ENCODE measurements around the gene MFSD6L. TPM values are rescaled to one million over a fixed set of nuclear protein-coding genes. Genes with fewer than 3 reads are reported as not detected.

MFSD6L gene
- total RNA-seq, 6 donors from 2014 or later = 0.61 to 3.0 (median 2.0) TPM; not detected in 1

- Histone ChIP-seq H3K4me1 (no peaks in the 10 kb centered on the region), H3K27ac (no peak overlapping the region), H3K36me3 (no peaks in the 10 kb centered on the region), H3K9me3 (peaks cover 0 to 6% (median 0%) of the 10 kb centered on the region in 4 donors), H3K4me3 (no peak overlapping the region), H3K27me3 (no peaks in the 10 kb centered on the region)
- peak in 1 of 2 donors; percentile 30 for DNase-seq
- 73 to 78% methylated on average over 15 to 19 of the region's 19 CpGs for WGBS, 2 donors
- no peak for ATAC-seq (ENCODE audit: low FRiP score in 2 of 2)
- TF ChIP-seq EP300 (IDR thresholded peaks at IDR 0.05) (no peak), CTCF (IDR thresholded peaks at IDR 0.05) (no peak), POLR2A (IDR thresholded peaks at IDR 0.05) (no peak), POLR2AphosphoS5 (IDR thresholded peaks at IDR 0.05) (no peak)
Measured at GRCh38 chr17:8826808-8827435, 27.8 kb upstream of the MFSD6L start.

GRCh38 chr17:8825802-8826201 is 26.6 kb upstream of the MFSD6L start:
- Histone ChIP-seq H3K4me3 (no peak overlapping the region), H3K36me3 (no peaks in the 10 kb centered on the region), H3K27me3 (no peaks in the 10 kb centered on the region), H3K27ac (no peak overlapping the region), H3K9me3 (peaks cover 0 to 6% (median 0%) of the 10 kb centered on the region in 4 donors), H3K4me1 (no peaks in the 10 kb centered on the region)
- 54 to 65% methylated on average over 2 of the region's 2 CpGs for WGBS, 2 donors
- DNase-seq = no peak
- ATAC-seq (ENCODE audit: low FRiP score in 2 of 2) = no peak
- TF ChIP-seq POLR2A (IDR thresholded peaks at IDR 0.05) (no peak), POLR2AphosphoS5 (IDR thresholded peaks at IDR 0.05) (no peak)

GRCh38 chr17:8823279-8823678 is 24.1 kb upstream of the MFSD6L start:
- H3K27me3 ChIP-seq = no peaks in the 10 kb centered on the region
- no peak for ATAC-seq (ENCODE audit: low FRiP score in 2 of 2)
- H3K9me3 ChIP-seq = peaks cover 0 to 6% (median 0%) of the 10 kb centered on the region in 4 donors
- no peak overlapping the region for H3K27ac ChIP-seq
- H3K36me3 ChIP-seq = no peaks in the 10 kb centered on the region
- TF ChIP-seq POLR2A (IDR thresholded peaks at IDR 0.05) = no peak
- no peak for TF ChIP-seq POLR2AphosphoS5 (IDR thresholded peaks at IDR 0.05)
- no peak for TF ChIP-seq EP300 (IDR thresholded peaks at IDR 0.05)
- no peak for TF ChIP-seq CTCF (IDR thresholded peaks at IDR 0.05)
- H3K4me3 ChIP-seq = no peak overlapping the region
- no peaks in the 10 kb centered on the region for H3K4me1 ChIP-seq
- DNase-seq = no peak
- WGBS, 2 donors = 90 to 97% methylated on average over 5 of the region's 5 CpGs

GRCh38 chr17:8822401-8823035 is 23.4 kb upstream of the MFSD6L start:
- H3K27ac ChIP-seq = no peak overlapping the region
- H3K27me3 ChIP-seq = no peaks in the 10 kb centered on the region
- H3K36me3 ChIP-seq = no peaks in the 10 kb centered on the region
- 76 to 86% methylated on average over 5 of the region's 5 CpGs for WGBS, 2 donors
- ATAC-seq (ENCODE audit: low FRiP score in 2 of 2) = no peak
- TF ChIP-seq POLR2A (IDR thresholded peaks at IDR 0.05) (no peak), CTCF (IDR thresholded peaks at IDR 0.05) (no peak), EP300 (IDR thresholded peaks at IDR 0.05) (no peak), POLR2AphosphoS5 (IDR thresholded peaks at IDR 0.05) (no peak)
- peaks cover 0 to 6% (median 0%) of the 10 kb centered on the region in 4 donors for H3K9me3 ChIP-seq
- DNase-seq = no peak
- H3K4me3 ChIP-seq = no peak overlapping the region
- H3K4me1 ChIP-seq = no peaks in the 10 kb centered on the region

- H3K4me1 ChIP-seq = no peaks in the 10 kb centered on the region
- WGBS, 2 donors = 85 to 88% methylated on average over 10 of the region's 10 CpGs
- H3K36me3 ChIP-seq = no peaks in the 10 kb centered on the region
- no peak overlapping the region for H3K27ac ChIP-seq
- H3K27me3 ChIP-seq = no peaks in the 10 kb centered on the region
- TF ChIP-seq CTCF (IDR thresholded peaks at IDR 0.05) (no peak), POLR2A (IDR thresholded peaks at IDR 0.05) (no peak)
- peaks cover 0 to 6% (median 0%) of the 10 kb centered on the region in 4 donors for H3K9me3 ChIP-seq
- ATAC-seq (ENCODE audit: low FRiP score in 2 of 2) (no peak), DNase-seq (no peak)
- H3K4me3 ChIP-seq = no peak overlapping the region
Measured at GRCh38 chr17:8821446-8822105, 22.4 kb upstream of the MFSD6L start.
